Measurements from ENCODE around the gene ADCY7. TPM values are rescaled to one million over a fixed set of nuclear protein-coding genes. Genes with fewer than 3 reads are reported as not detected.

ADCY7 gene
- total RNA-seq, 1 experiment from 2014 or later, result 4.0 TPM

- H4K5ac ChIP-seq (ENCODE audit: insufficient read length, low read depth, low read length), result no peak overlapping the region
- no peak overlapping the region for H3K27ac ChIP-seq (ENCODE audit: insufficient read length, low read depth, low read length)
- no peak overlapping the region for H2BK15ac ChIP-seq (ENCODE audit: low read depth, low read length)
- no peak overlapping the region for H4K8ac ChIP-seq (replicated peaks; ENCODE audit: insufficient read length, low read depth, low read length)
- H3K79me2 ChIP-seq (ENCODE audit: insufficient read depth, low read length), result no peaks in the 10 kb centered on the region
- H4K20me1 ChIP-seq (ENCODE audit: control insufficient read depth, insufficient read depth, insufficient read length), result no peaks in the 10 kb centered on the region
- no CpG with 5 or more reads among the region's 3 CpGs for WGBS (ENCODE audit: extremely low coverage, insufficient read length, low lambda C conversion rate)
- H2BK120ac ChIP-seq (ENCODE audit: low read depth, low read length, poor library complexity, severe bottlenecking), result no peak overlapping the region
- no peak overlapping the region for H2BK5ac ChIP-seq (ENCODE audit: insufficient read length, low read length)
- peaks cover 0 to under 1% of the 10 kb centered on the region in 2 experiments; a peak in 1 of 4 replicates for H3K4me1 Mint-ChIP-seq
- H2AFZ ChIP-seq (ENCODE audit: low read length), result no peak overlapping the region
- TF ChIP-seq CTCF (conservative IDR thresholded peaks at IDR 0.05), result no peak
- no peak overlapping the region for H3K4me2 ChIP-seq (ENCODE audit: insufficient read depth, insufficient read length, low read length)
- no peak overlapping the region for H3K18ac ChIP-seq (ENCODE audit: insufficient read length, low read depth, low read length)
- no peak overlapping the region for H3T11ph ChIP-seq (ENCODE audit: low read length)
- no peaks in the 10 kb centered on the region for H3K9me3 ChIP-seq (ENCODE audit: control insufficient read depth, low read depth, low read length)
- H3K23me2 ChIP-seq (ENCODE audit: insufficient read length, low read depth, low read length, poor library complexity, severe bottlenecking), result no peaks in the 10 kb centered on the region
- H3K4ac ChIP-seq (ENCODE audit: low read depth, low read length), result no peak overlapping the region
- no peaks in the 10 kb centered on the region for H3K79me1 ChIP-seq (ENCODE audit: insufficient read depth, low read depth, low read length, poor library complexity, severe bottlenecking)
- no peak overlapping the region for H3K56ac ChIP-seq (ENCODE audit: insufficient read length, low read depth, low read length)
- no peak overlapping the region for H2BK12ac ChIP-seq (ENCODE audit: insufficient read length, low read depth, low read length)
- DNase-seq, result no peak
- H3K4me3 Mint-ChIP-seq, result no peak overlapping the region
- H3K9ac ChIP-seq (ENCODE audit: extremely low read depth, insufficient read length, low read length), result no peak overlapping the region
- H3K14ac ChIP-seq (ENCODE audit: insufficient read depth, low read length), result no peak overlapping the region
- no peak overlapping the region for H3K23ac ChIP-seq (ENCODE audit: insufficient read length, low read depth, low read length)
- no peaks in the 10 kb centered on the region; the same call in 1 of the 2 replicates for H3K27me3 Mint-ChIP-seq (ENCODE audit: low read depth)
- H3K36me3 Mint-ChIP-seq (ENCODE audit: insufficient read depth in 1 of 3, low read depth in 3 of 3), result peaks cover 0 to 5% (median 0%) of the 10 kb centered on the region in 3 experiments; a peak in 4 of 7 replicates
- no peak overlapping the region for H3K27ac Mint-ChIP-seq
- no peak overlapping the region for H2AK5ac ChIP-seq (ENCODE audit: insufficient read length, low read length)
- no peak overlapping the region for H4K91ac ChIP-seq (ENCODE audit: insufficient read length, low read depth, low read length)
- no peaks in the 10 kb centered on the region for H3K4me1 ChIP-seq (ENCODE audit: insufficient read depth, low read length)
- peaks cover 3 to 4% of the 10 kb centered on the region in 2 experiments; a peak in 4 of 5 replicates for H3K9me3 Mint-ChIP-seq
- no peak overlapping the region for H2BK20ac ChIP-seq (ENCODE audit: low read depth, low read length, poor library complexity, severe bottlenecking)
- no peaks in the 10 kb centered on the region for H3K27me3 ChIP-seq (ENCODE audit: insufficient read depth, low read length)
Measured at GRCh38 chr16:50288920-50289319, 22.6 kb downstream of the ADCY7 start.

All from H9 (cell line).